PFSK-1 (cell line): ENCODE results near the gene CNTNAP2.

ENCODE experiments used
- FOXP2 ChIP-seq: optimal IDR thresholded peaks from 2 replicates; pipeline ENCODE3; 2011; ENCODE audit warnings: borderline replicate concordance, control low read depth, inconsistent platforms; ENCODE audit not compliant: insufficient read depth; ENCODE audit errors: extremely low read length, extremely low read depth
- POLR2AphosphoS5 ChIP-seq: IDR thresholded peaks from 2 replicates; pipeline ENCODE4 v1.6.1; 2012; ENCODE audit warnings: low read depth, mild to moderate bottlenecking, control low read depth, low read length, moderate library complexity
- SIN3A ChIP-seq: IDR thresholded peaks from 2 replicates; pipeline ENCODE4 v1.6.1; 2012; ENCODE audit warnings: mild to moderate bottlenecking, low read length, moderate library complexity, borderline replicate concordance; ENCODE audit not compliant: insufficient read depth
- TAF1 ChIP-seq: IDR thresholded peaks from 2 replicates; pipeline ENCODE4 v1.6.1; 2012; ENCODE audit warnings: low read length, control low read depth, borderline replicate concordance; ENCODE audit not compliant: insufficient read depth
- TF ChIP-seq, protein P1 (sequence below), 2 experiments: IDR thresholded peaks; 2 replicates each; pipeline versions ENCODE4 v1.6.1 to v1.8.0; 2011 to 2012; ENCODE audit warnings: low read depth in 2 of 2, low read length in 2 of 2, control low read depth in 1 of 2, inconsistent platforms in 1 of 2, mild to moderate bottlenecking in 1 of 2, moderate library complexity in 1 of 2; ENCODE audit not compliant: insufficient read depth in 1 of 2

DNA sequence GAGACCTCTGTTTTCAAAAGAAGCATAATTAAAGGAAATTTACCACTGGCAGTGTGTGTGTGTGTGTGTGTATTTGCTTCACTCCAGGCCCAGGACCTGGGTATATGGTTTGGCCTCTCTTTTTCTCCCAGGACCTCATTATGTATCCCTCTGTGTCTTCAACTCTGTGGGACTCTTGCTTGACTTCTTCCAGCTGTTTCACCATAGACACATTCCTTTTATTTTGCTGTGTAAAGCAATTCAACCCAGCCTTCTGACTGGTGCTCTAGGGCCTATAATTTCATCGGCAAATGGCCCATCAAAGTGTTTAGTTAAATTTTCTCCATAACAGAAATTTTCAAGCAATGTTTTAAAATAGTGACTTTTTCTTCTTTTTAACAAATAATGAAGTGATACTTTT lies 954.3 kb downstream of the CNTNAP2 start:
- TF ChIP-seq POLR2AphosphoS5 (no peak), SIN3A (no peak), TAF1 (no peak), FOXP2 (no peak)
- TF ChIP-seq, protein P1, sequence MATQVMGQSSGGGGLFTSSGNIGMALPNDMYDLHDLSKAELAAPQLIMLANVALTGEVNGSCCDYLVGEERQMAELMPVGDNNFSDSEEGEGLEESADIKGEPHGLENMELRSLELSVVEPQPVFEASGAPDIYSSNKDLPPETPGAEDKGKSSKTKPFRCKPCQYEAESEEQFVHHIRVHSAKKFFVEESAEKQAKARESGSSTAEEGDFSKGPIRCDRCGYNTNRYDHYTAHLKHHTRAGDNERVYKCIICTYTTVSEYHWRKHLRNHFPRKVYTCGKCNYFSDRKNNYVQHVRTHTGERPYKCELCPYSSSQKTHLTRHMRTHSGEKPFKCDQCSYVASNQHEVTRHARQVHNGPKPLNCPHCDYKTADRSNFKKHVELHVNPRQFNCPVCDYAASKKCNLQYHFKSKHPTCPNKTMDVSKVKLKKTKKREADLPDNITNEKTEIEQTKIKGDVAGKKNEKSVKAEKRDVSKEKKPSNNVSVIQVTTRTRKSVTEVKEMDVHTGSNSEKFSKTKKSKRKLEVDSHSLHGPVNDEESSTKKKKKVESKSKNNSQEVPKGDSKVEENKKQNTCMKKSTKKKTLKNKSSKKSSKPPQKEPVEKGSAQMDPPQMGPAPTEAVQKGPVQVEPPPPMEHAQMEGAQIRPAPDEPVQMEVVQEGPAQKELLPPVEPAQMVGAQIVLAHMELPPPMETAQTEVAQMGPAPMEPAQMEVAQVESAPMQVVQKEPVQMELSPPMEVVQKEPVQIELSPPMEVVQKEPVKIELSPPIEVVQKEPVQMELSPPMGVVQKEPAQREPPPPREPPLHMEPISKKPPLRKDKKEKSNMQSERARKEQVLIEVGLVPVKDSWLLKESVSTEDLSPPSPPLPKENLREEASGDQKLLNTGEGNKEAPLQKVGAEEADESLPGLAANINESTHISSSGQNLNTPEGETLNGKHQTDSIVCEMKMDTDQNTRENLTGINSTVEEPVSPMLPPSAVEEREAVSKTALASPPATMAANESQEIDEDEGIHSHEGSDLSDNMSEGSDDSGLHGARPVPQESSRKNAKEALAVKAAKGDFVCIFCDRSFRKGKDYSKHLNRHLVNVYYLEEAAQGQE (IDR thresholded peaks at IDR 0.05; ENCODE audit: insufficient read depth in 1 of 2, low read depth in 2 of 2, low read length in 2 of 2), result no peak
